Activated T-cell treated with anti-CD3 and anti-CD28 coated beads, Interleukin-2, amount 50 U/mL, for 48 hours (primary cell): ENCODE data around the gene TFB2M.
A peak's percentile ranks its signal among the peaks of the same experiment; 100 is the strongest.

ENCODE experiments used
- DNase-seq, 2 experiments: peaks; one replicate each; pipeline ENCODE4 v3.0.0-alpha.2; 2020

Gene TFB2M

GRCh38 chr1:246512230-246512629 lies 53.8 kb downstream of the TFB2M start:
- no peak for DNase-seq

- no peak for DNase-seq
These were observed 54.9 kb downstream of the TFB2M start for GRCh38 chr1:246511203-246511602.

- no peak for DNase-seq
These were observed 55.7 kb downstream of the TFB2M start for GRCh38 chr1:246510147-246511030.

GRCh38 chr1:246508897-246509688 lies 57.0 kb downstream of the TFB2M start:
- DNase-seq = no peak

- peak; percentile 78 to 81 for DNase-seq
These were observed 59.2 kb downstream of the TFB2M start, which contains the start of gene SMYD3 for GRCh38 chr1:246506674-246507481. SMYD3 (minus strand) TSS chr1:246507279.

- no peak for DNase-seq
These were observed 59.7 kb downstream of the TFB2M start for GRCh38 chr1:246506367-246506673.

- no peak for DNase-seq
These were observed 62.7 kb downstream of the TFB2M start for GRCh38 chr1:246503341-246503740.

GRCh38 chr1:246497331-246497915 lies 68.6 kb downstream of the TFB2M start:
- no peak for DNase-seq

- DNase-seq = peak; percentile 61 to 66
These were observed 73.3 kb downstream of the TFB2M start for GRCh38 chr1:246492611-246493245.

- no peak for DNase-seq
These were observed 74.5 kb downstream of the TFB2M start for GRCh38 chr1:246491551-246492053.
